ENCODE measurements around the gene DRD4. TPM values are rescaled to one million over a fixed set of nuclear protein-coding genes. Genes with fewer than 3 reads are reported as not detected.

DRD4 gene
- polyA plus RNA-seq, 3 donors, result 0.13 TPM; not detected in 2

- H3K27ac ChIP-seq (ENCODE audit: low read depth in 1 of 2, low read length in 2 of 2), result no peak overlapping the region
- WGBS (ENCODE audit: insufficient coverage), result 2% methylated on average over 52 of the region's 69 CpGs
- H3K36me3 Mint-ChIP-seq, result peaks cover 24 to 41% of the 10 kb centered on the region in 2 donors
- H3K9ac ChIP-seq (ENCODE audit: insufficient read depth, low read length, poor library complexity, severe bottlenecking), result peak overlapping the region; percentile 51
- peaks cover 7 to 8% of the 10 kb centered on the region in 2 donors for H3K9me3 ChIP-seq (replicated peaks in 1 of 2; ENCODE audit: control insufficient read depth in 1 of 2, insufficient read depth in 1 of 2, low read length in 2 of 2)
- H2AFZ ChIP-seq (ENCODE audit: insufficient read depth, low read depth, low read length, poor library complexity, severe bottlenecking), result no peak overlapping the region
- peaks cover 27% of the 10 kb centered on the region for H4K20me1 ChIP-seq (ENCODE audit: insufficient read depth, low read length)
- H3K4me3 ChIP-seq (replicated peaks in 1 of 3; ENCODE audit: low read depth in 2 of 3, low read length in 3 of 3), result peak overlapping the region in 2 of 3 experiments; percentile 14 to 53
- H3K27ac Mint-ChIP-seq, result peak overlapping the region in 4 of 7 donors; percentile 25 to 81 (median 66)
- H3K4me1 ChIP-seq (ENCODE audit: control insufficient read depth in 1 of 2, insufficient read depth in 2 of 2, low read length in 2 of 2), result peaks cover 16 to 28% of the 10 kb centered on the region in 2 donors
- DNase-seq, result peak; percentile 64 to 73 (median 70)
- peaks cover 20 to 50% of the 10 kb centered on the region in 2 donors for H3K27me3 ChIP-seq (ENCODE audit: control insufficient read depth in 2 of 2, insufficient read depth in 2 of 2, low read length in 2 of 2)
- H3K27me3 Mint-ChIP-seq (ENCODE audit: low read depth in 3 of 3), result peaks cover 46 to 61% (median 51%) of the 10 kb centered on the region in 3 donors
- intact Hi-C loops (cut with micrococcal nuclease), result no loop called here
- H3K4me1 Mint-ChIP-seq, result peaks cover 11% of the 10 kb centered on the region
- H3K9me3 Mint-ChIP-seq, result peaks cover 4 to 20% (median 10%) of the 10 kb centered on the region in 7 donors
- no peaks in the 10 kb centered on the region for H3K79me2 ChIP-seq (ENCODE audit: insufficient read depth, low read length)
- peak overlapping the region; percentile 61 to 89 for H3K4me3 Mint-ChIP-seq
- no peak for TF ChIP-seq CTCF (IDR thresholded peaks at IDR 0.05)
- peak overlapping the region; percentile 43 for H3K4me2 ChIP-seq (replicated peaks; ENCODE audit: extremely low read depth, low read length, poor library complexity, severe bottlenecking)
- peaks cover 18 to 30% of the 10 kb centered on the region in 2 donors for H3K36me3 ChIP-seq (replicated peaks in 1 of 2; ENCODE audit: control insufficient read depth in 1 of 2, insufficient read depth in 2 of 2, low read length in 2 of 2)
These were observed 3.1 kb downstream of the DRD4 start for GRCh38 chr11:640021-640706.

GRCh38 chr11:641806-642370, 4.8 kb downstream of the DRD4 start:
- peaks cover 18 to 35% of the 10 kb centered on the region in 2 donors for H3K27me3 ChIP-seq (ENCODE audit: control insufficient read depth in 2 of 2, insufficient read depth in 2 of 2, low read length in 2 of 2)
- H3K79me2 ChIP-seq (ENCODE audit: insufficient read depth, low read length), result no peaks in the 10 kb centered on the region
- H3K4me1 ChIP-seq (ENCODE audit: control insufficient read depth in 1 of 2, insufficient read depth in 2 of 2, low read length in 2 of 2), result peaks cover 16 to 26% of the 10 kb centered on the region in 2 donors
- peaks cover 11% of the 10 kb centered on the region for H3K4me1 Mint-ChIP-seq
- H3K27me3 Mint-ChIP-seq (ENCODE audit: low read depth in 3 of 3), result peaks cover 29 to 45% (median 34%) of the 10 kb centered on the region in 3 donors
- H4K20me1 ChIP-seq (ENCODE audit: insufficient read depth, low read length), result peaks cover 19% of the 10 kb centered on the region
- 92% methylated on average over 11 of the region's 19 CpGs for WGBS (ENCODE audit: insufficient coverage)
- H2AFZ ChIP-seq (ENCODE audit: insufficient read depth, low read depth, low read length, poor library complexity, severe bottlenecking), result no peak overlapping the region
- no peak overlapping the region for H3K4me3 Mint-ChIP-seq
- intact Hi-C loops (cut with micrococcal nuclease), result no loop called here
- no peak overlapping the region for H3K4me2 ChIP-seq (replicated peaks; ENCODE audit: extremely low read depth, low read length, poor library complexity, severe bottlenecking)
- H3K36me3 Mint-ChIP-seq, result peaks cover 25 to 58% of the 10 kb centered on the region in 2 donors
- H3K36me3 ChIP-seq (replicated peaks in 1 of 2; ENCODE audit: control insufficient read depth in 1 of 2, insufficient read depth in 2 of 2, low read length in 2 of 2), result peaks cover 20 to 45% of the 10 kb centered on the region in 2 donors
- H3K9me3 ChIP-seq (replicated peaks in 1 of 2; ENCODE audit: control insufficient read depth in 1 of 2, insufficient read depth in 1 of 2, low read length in 2 of 2), result peaks cover 7 to 8% of the 10 kb centered on the region in 2 donors
- no peak overlapping the region for H3K9ac ChIP-seq (ENCODE audit: insufficient read depth, low read length, poor library complexity, severe bottlenecking)
- no peak overlapping the region for H3K4me3 ChIP-seq (replicated peaks in 1 of 3; ENCODE audit: low read depth in 2 of 3, low read length in 3 of 3)
- H3K27ac Mint-ChIP-seq, result peak overlapping the region in 1 of 7 donors; percentile 27
- DNase-seq, result no peak
- TF ChIP-seq CTCF (IDR thresholded peaks at IDR 0.05), result no peak
- H3K27ac ChIP-seq (ENCODE audit: low read depth in 1 of 2, low read length in 2 of 2), result no peak overlapping the region
- peaks cover 3 to 13% (median 9%) of the 10 kb centered on the region in 7 donors for H3K9me3 Mint-ChIP-seq
